HepG2 (cell line): Measurements from ENCODE around the gene MAPK1. TPM values are rescaled to one million over a fixed set of nuclear protein-coding genes. Genes with fewer than 3 reads are reported as not detected.
A peak's percentile ranks its signal among the peaks of the same experiment; 100 is the strongest.

Experiments
- ATAC-seq: fragments of 200-7000 bp; cut with Tn5 transposase; 3 replicates; pipeline ENCODE4 v1.9.1; 2020; ENCODE audit warnings: mild to moderate bottlenecking, moderate library complexity
- BruUV-seq: library from RNA; stranded (reverse); fragments of 400-500 nt; replicated peaks from 2 replicates; lab custom pipeline; 2021; lab: Mats Ljungman, UMichigan
- CTCF ChIA-PET: fragments of 300-600 bp; formaldehyde crosslinking; extraction: SDS; loops from one replicate; lab custom pipeline; 2021; ENCODE audit warnings: low total read pairs, inconsistent platforms, low intra/inter-chr PET ratio; lab: Yijun Ruan, JAX
- POLR2A ChIA-PET: fragments of 350-600 bp; sonication (Branson Sonifier 250); formaldehyde crosslinking; loops from one replicate; lab custom pipeline; 2020; ENCODE audit warnings: antibody characterized with exemption, inconsistent platforms; lab: Yijun Ruan, JAX
- DNase-seq: peaks from one replicate; pipeline ENCODE4 v3.0.0-alpha.2; 2015; ENCODE audit warnings: low spot score
- FAIRE-seq: peaks from 3 replicates; lab custom pipeline; 2011; peaks lifted over from hg19 to GRCh38; lab: Jason Lieb, UNC
- H2AFZ ChIP-seq: one replicate; pipeline ENCODE4 v1.6.1; 2011; ENCODE audit warnings: low read length, inconsistent platforms
- H3K27ac ChIP-seq: fragments of 300-600 bp; 3 replicates; pipeline ENCODE4 v1.8.0; 2011; ENCODE audit warnings: mixed run types, mild to moderate bottlenecking, mixed read lengths, low read length, inconsistent platforms; ENCODE audit not compliant: insufficient read depth; ENCODE audit errors: extremely low read length
- H3K27me3 ChIP-seq, 2 experiments: fragments of 200-600 bp in 1 of 2; 2 replicates in 1 of 2; 3 replicates in 1 of 2; pipeline versions ENCODE4 v1.6.0 to v1.8.0; 2011; ENCODE audit warnings: low read length in 2 of 2, mild to moderate bottlenecking in 2 of 2, moderate library complexity in 2 of 2, inconsistent platforms in 1 of 2; ENCODE audit not compliant: insufficient read depth in 2 of 2, control insufficient read depth in 1 of 2
- H3K36me3 ChIP-seq, 2 experiments: fragments of 200-600 bp in 1 of 2; replicated peaks in 1 of 2; 2 replicates in 1 of 2; 3 replicates in 1 of 2; pipeline versions ENCODE4 v1.5.1 to v1.8.0; 2011; ENCODE audit warnings: low read length in 2 of 2, inconsistent platforms in 1 of 2; ENCODE audit not compliant: insufficient read depth in 2 of 2, control insufficient read depth in 1 of 2
- H3K4me1 ChIP-seq: 2 replicates; pipeline ENCODE4 v1.5.1; 2012; ENCODE audit warnings: low read length, inconsistent platforms; ENCODE audit not compliant: insufficient read depth
- H3K4me2 ChIP-seq: 2 replicates; pipeline ENCODE4 v1.6.0; 2011; ENCODE audit warnings: low read depth, low read length, inconsistent platforms
- H3K4me3 ChIP-seq, 3 experiments: fragments of 200-600 bp in 1 of 3; sonication (generic), shearing (Covaris generic) in 1 of 3; replicated peaks in 1 of 3; 2 replicates each; pipeline ENCODE4 v1.5.1; 2011 to 2016; ENCODE audit warnings: low read length in 3 of 3, inconsistent platforms in 2 of 3, low read depth in 2 of 3, mild to moderate bottlenecking in 2 of 3, control low read depth in 1 of 3, mixed read lengths in 1 of 3; ENCODE audit not compliant: insufficient read depth in 1 of 3
- H3K79me2 ChIP-seq: one replicate; pipeline ENCODE4 v1.6.1; 2011; ENCODE audit warnings: low read length, inconsistent platforms; ENCODE audit not compliant: insufficient read depth
- H3K9ac ChIP-seq: 2 replicates; pipeline ENCODE4 v1.6.0; 2011; ENCODE audit warnings: mild to moderate bottlenecking, low read depth, low read length, inconsistent platforms; ENCODE audit not compliant: insufficient read depth
- H3K9me3 ChIP-seq: 2 replicates; pipeline ENCODE4 v1.5.1; 2012; ENCODE audit warnings: mild to moderate bottlenecking, low read length
- H4K20me1 ChIP-seq: 2 replicates; pipeline ENCODE4 v1.6.0; 2011; ENCODE audit warnings: inconsistent platforms, mild to moderate bottlenecking, low read length, moderate library complexity; ENCODE audit not compliant: insufficient read depth
- AGO2 ChIP-seq: fragments of 200-400 bp; formaldehyde crosslinking; optimal IDR thresholded peaks from 2 replicates; pipeline ENCODE3; 2017; ENCODE audit warnings: mild to moderate bottlenecking, low read depth, low read length, moderate library complexity
- EZH2 ChIP-seq: conservative IDR thresholded peaks from 2 replicates; pipeline ENCODE4 v1.6.1; 2012; ENCODE audit warnings: mild to moderate bottlenecking, low read depth, low read length, moderate library complexity
- POLR2G ChIP-seq: fragments of 200-400 bp; formaldehyde crosslinking; IDR thresholded peaks from 2 replicates; pipeline ENCODE4 v1.6.1; 2018; ENCODE audit warnings: mild to moderate bottlenecking, low read depth, low read length, moderate library complexity
- RBM22 ChIP-seq: fragments of 200-400 bp; formaldehyde crosslinking; optimal IDR thresholded peaks from 2 replicates; pipeline ENCODE3; 2017; ENCODE audit warnings: mild to moderate bottlenecking, low read length, moderate library complexity
- ZNF616 ChIP-seq: sonication (generic); formaldehyde crosslinking; IDR thresholded peaks from 2 replicates; pipeline ENCODE4 v1.5.0; 2020; ENCODE audit warnings: low read depth, mild to moderate bottlenecking, missing genetic modification reagents
- ZSCAN22 ChIP-seq: sonication (generic); formaldehyde crosslinking; IDR thresholded peaks from 2 replicates; pipeline ENCODE4 v1.4.0; 2020; ENCODE audit warnings: mild to moderate bottlenecking, missing genetic modification reagents
- WGBS: methylation state at CpG from one replicate; pipeline ENCODE4 v1.1.6; 2017; ENCODE audit warnings: low lambda C conversion rate; 5-methylcytosine and 5-hydroxymethylcytosine counted together
- in situ Hi-C: cut with HindIII; loops from 2 replicates; pipeline ENCODE4 v1.10.0; 2017; ENCODE audit warnings: low pct_unique_long_range_greater_than_20kb; ENCODE audit not compliant: extremely low pct_ligation_motif_present
- intact Hi-C: fragments of 100-400 bp; cut with micrococcal nuclease; formaldehyde crosslinking; loops from one replicate; pipeline ENCODE4 v1.10.0; 2022; ENCODE audit not compliant: unreplicated experiment
- polyA plus RNA-seq, 8 experiments: library from polyadenylated mRNA; depleted of rRNA in 3 of 8; stranded (reverse) in 7 of 8; unstranded in 1 of 8; fragments of >200 nt; fragmentation: Illumina TruSeq in 4 of 8; extraction: Trizol in 4 of 8; gene quantifications; 2 replicates each; pipeline versions ENCODE4 v1.2.1 to v1.2.3, GENCODE V29; 2011 to 2016; ENCODE audit warnings: low read depth in 4 of 8, missing spikeins in 1 of 8, mixed read lengths in 1 of 8; ENCODE audit not compliant: insufficient read depth in 1 of 8
- total RNA-seq, 5 experiments: library from RNA; depleted of rRNA; stranded (reverse); fragments of >200 nt; fragmentation: Illumina TruSeq; extraction: Trizol; gene quantifications; 2 replicates each; pipeline ENCODE4 v1.2.3, GENCODE V29; 2016; ENCODE audit warnings: low read depth in 1 of 5

MAPK1 gene
- total and polyA plus RNA-seq, 2 of the 13 experiments (the other 11 are each of a cell fraction or from before 2014, with no cell fraction given): 107 to 114 TPM

DNA sequence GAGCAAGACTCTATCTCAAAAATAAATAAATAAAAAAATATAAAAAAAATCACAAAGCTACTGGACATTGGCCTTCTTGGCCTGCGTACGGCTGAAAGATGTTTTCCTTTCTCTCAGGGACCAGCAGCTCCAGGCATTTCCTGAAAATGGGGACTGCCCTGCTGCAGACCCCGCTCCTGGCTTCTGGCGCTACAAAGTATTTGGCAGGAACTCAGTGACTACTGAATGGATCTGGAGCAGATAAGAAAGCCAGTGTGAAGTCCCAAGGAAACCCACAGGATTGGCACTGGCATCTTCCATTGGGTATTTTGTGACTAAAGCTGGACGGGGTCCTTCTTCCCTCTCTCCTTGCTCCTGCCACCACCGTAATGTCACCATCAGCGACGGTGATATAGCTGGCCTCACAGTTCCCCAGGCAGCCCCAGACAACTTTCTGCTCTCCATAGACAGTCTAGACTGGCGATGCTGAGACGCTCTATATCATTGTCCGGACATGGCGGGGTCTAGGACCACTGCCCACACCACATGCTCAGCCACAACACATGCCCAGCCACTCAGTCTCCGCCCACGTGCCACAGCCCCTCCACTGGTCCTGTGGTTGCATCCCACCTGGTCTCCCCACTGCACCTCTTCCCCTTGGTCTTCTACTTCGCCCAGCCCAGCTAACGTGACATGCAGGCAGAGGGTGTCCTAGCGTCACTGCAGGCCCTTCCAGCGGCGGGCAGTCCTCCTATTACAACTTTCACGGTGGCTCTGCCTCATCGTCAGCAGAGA lies 109.2 kb downstream of the MAPK1 start:
- TF ChIP-seq RBM22: peak; percentile 91
- peak; percentile 74 for TF ChIP-seq AGO2
- no peak for TF ChIP-seq ZNF616 (CRISPR knock-in tag)
- TF ChIP-seq ZSCAN22 (CRISPR knock-in tag): no peak
- WGBS: 97% methylated on average over 21 of the region's 21 CpGs
- no peak overlapping the region for H3K9ac ChIP-seq
- no peaks in the 10 kb centered on the region; the same call in 1 of the 2 replicates for H4K20me1 ChIP-seq
- H3K4me3 ChIP-seq: no peak overlapping the region
- intact Hi-C loops: no loop called here
- CTCF ChIA-PET: no interaction called here
- BruUV-seq: no TSS peak
- H3K9me3 ChIP-seq: no peaks in the 10 kb centered on the region
- peaks cover 21% of the 10 kb centered on the region for H3K4me1 ChIP-seq
- H3K27ac ChIP-seq: no peak overlapping the region
- H2AFZ ChIP-seq: no peak overlapping the region
- FAIRE-seq (no peak), ATAC-seq (no peak), DNase-seq (no peak)
- peaks cover 8 to 38% of the 10 kb centered on the region in 2 experiments for H3K36me3 ChIP-seq
- no peaks in the 10 kb centered on the region for H3K79me2 ChIP-seq
- H3K4me2 ChIP-seq: no peak overlapping the region
- no peaks in the 10 kb centered on the region for H3K27me3 ChIP-seq
- in situ Hi-C loops: no loop called here
- POLR2A ChIA-PET: no interaction called here

DNA sequence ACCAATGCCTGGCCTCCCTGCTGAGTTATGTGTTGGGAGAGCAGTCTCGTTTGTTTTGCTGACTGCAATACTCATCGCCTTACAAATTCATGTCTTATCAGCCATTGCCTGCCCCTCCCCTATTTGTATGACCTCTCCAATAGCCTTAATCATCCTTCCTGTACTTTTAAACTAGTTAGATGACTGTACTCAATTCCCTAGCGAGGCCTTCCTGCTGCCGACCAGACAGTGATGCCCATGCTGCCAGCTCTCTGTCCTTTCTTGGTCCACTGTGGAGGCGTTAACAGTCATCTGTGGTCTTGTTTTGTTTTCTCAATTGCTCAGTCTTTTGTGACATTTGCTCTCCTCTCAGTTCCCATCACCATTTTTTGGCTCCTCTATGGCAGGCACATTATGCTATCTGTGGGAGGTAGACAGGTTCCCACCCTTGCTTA lies 111.6 kb downstream of the MAPK1 start:
- ChIA-PET CTCF (no interaction called here), POLR2A (no interaction called here)
- peaks cover 3 to 15% of the 10 kb centered on the region in 2 experiments; a peak in 2 of 5 replicates for H3K36me3 ChIP-seq
- no peaks in the 10 kb centered on the region for H3K9me3 ChIP-seq
- no peak overlapping the region for H2AFZ ChIP-seq
- BruUV-seq: no TSS peak
- no peak overlapping the region for H3K9ac ChIP-seq
- H3K4me1 ChIP-seq: peaks cover 21% of the 10 kb centered on the region
- intact Hi-C loops: no loop called here
- in situ Hi-C loops: no loop called here
- ATAC-seq: no peak
- no peaks in the 10 kb centered on the region for H3K79me2 ChIP-seq
- H3K4me3 ChIP-seq: no peak overlapping the region
- DNase-seq: peak; percentile 18
- no peak for FAIRE-seq
- no peaks in the 10 kb centered on the region; the same call in 1 of the 2 replicates for H4K20me1 ChIP-seq
- 0 out of 2 replicates have a peak, but pooled peaks have one; percentile 19 for TF ChIP-seq POLR2G
- no peak for TF ChIP-seq EZH2
- H3K27me3 ChIP-seq: no peaks in the 10 kb centered on the region
- H3K27ac ChIP-seq: no peak overlapping the region
- no peak overlapping the region for H3K4me2 ChIP-seq
- 54% methylated on average over 5 of the region's 5 CpGs for WGBS
